Measurements from ENCODE around the gene LINC00237.

Gene LINC00237

GRCh38 chr20:21052241-21052640, 53.9 kb downstream of the LINC00237 start:
- no peak overlapping the region for H3K4me3 ChIP-seq (ENCODE audit: low read depth, low read length)
- no peak for TF ChIP-seq CTCF (IDR thresholded peaks at IDR 0.05; ENCODE audit: insufficient read depth, low read depth, low read length, missing control alignments)
- DNase-seq (ENCODE audit: low read depth), result no peak

GRCh38 chr20:21050710-21051109, 55.4 kb downstream of the LINC00237 start:
- no peak overlapping the region for H3K4me3 ChIP-seq (ENCODE audit: low read depth, low read length)
- no peak for TF ChIP-seq CTCF (IDR thresholded peaks at IDR 0.05; ENCODE audit: insufficient read depth, low read depth, low read length, missing control alignments)
- DNase-seq (ENCODE audit: low read depth), result no peak

GRCh38 chr20:21049305-21049828, 56.8 kb downstream of the LINC00237 start:
- H3K4me3 ChIP-seq (ENCODE audit: low read depth, low read length), result no peak overlapping the region
- TF ChIP-seq CTCF (IDR thresholded peaks at IDR 0.05; ENCODE audit: insufficient read depth, low read depth, low read length, missing control alignments), result no peak
- DNase-seq (ENCODE audit: low read depth), result no peak

GRCh38 chr20:21048841-21049273, 57.3 kb downstream of the LINC00237 start:
- TF ChIP-seq CTCF (IDR thresholded peaks at IDR 0.05; ENCODE audit: insufficient read depth, low read depth, low read length, missing control alignments), result peak; percentile 89
- no peak overlapping the region for H3K4me3 ChIP-seq (ENCODE audit: low read depth, low read length)
- peak; percentile 44 for DNase-seq (ENCODE audit: low read depth)

GRCh38 chr20:21047981-21048380, 58.2 kb downstream of the LINC00237 start:
- DNase-seq (ENCODE audit: low read depth), result no peak

GRCh38 chr20:21046413-21047070, 59.6 kb downstream of the LINC00237 start:
- no peak for TF ChIP-seq CTCF (IDR thresholded peaks at IDR 0.05; ENCODE audit: insufficient read depth, low read depth, low read length, missing control alignments)
- DNase-seq (ENCODE audit: low read depth), result no peak
- H3K4me3 ChIP-seq (ENCODE audit: low read depth, low read length), result no peak overlapping the region

More at GRCh38 chr20:21047981-21048380, 58.2 kb downstream of the LINC00237 start:
- TF ChIP-seq CTCF (IDR thresholded peaks at IDR 0.05; ENCODE audit: insufficient read depth, low read depth, low read length, missing control alignments), result no peak
- H3K4me3 ChIP-seq (ENCODE audit: low read depth, low read length), result no peak overlapping the region

Data from GM12865 (cell line).